ENCODE measurements around the gene PLA2G15. TPM values are rescaled to one million over a fixed set of nuclear protein-coding genes. Genes with fewer than 3 reads are reported as not detected.

PLA2G15 gene
- total RNA-seq, 1 donor from 2014 or later, result 29.6 TPM

DNA sequence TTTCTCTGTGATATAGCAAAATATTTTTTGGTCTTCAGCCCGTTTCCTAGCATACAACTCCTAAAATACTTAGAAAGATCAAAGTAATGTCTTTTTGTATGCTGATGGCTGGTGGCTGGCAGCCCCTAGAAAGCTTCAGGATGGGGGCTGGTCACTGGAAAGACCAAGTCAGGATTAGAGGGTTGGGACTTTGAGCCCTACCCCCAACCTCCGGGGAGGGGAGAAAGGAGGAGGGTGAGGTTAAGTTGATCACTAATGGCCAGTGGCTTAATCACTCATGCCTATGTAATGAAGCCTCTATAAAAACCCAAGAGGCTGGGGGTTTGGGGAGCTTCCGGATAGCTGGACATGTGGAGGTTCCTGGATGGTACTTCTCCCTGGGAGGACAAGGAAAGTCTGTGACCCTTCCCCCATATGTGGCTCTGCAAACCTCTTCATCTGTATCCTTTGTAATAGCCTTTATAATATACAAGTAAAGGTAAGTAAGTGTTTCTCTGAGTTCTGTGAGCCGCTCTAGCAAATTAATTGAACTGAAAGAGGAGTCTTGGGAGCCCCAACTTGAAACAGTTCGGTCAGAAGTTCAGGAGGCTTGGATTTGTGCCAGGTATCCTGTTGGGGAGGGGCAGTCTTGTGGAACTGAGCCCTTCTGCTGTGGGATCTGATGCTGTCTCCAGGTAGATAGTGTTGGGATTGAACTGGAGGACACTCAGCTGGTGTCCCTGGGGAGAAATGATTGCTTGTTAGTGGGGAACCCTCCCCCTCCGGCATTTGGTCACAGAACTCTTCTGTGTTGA, 22.6 kb downstream of the PLA2G15 start:
- no peak overlapping the region for H3K4me3 Mint-ChIP-seq (ENCODE audit: unreplicated experiment)
- peak overlapping the region; percentile 81 for H3K27ac Mint-ChIP-seq (ENCODE audit: unreplicated experiment)
- no peaks in the 10 kb centered on the region for H3K36me3 Mint-ChIP-seq (ENCODE audit: low read depth)

DNA sequence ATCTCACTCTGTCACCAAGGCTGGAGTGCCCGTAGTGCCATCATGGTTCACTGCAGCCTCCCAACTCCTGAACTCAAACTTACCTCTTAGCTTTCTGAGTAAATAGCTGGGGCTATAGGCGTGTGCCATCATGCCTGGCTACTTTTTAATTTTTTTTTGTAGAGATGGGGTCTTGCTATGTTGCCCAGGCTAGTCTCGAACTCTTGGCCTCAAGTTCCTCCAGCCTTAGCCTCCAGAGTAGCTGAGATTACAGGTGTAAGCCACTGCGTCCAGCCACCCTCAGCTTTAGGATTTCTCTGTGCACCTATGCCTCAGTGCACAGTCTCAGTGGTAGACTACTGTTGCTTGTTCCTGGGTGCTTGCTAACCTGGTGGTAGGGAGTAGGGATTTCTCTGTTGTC, 24.6 kb downstream of the PLA2G15 start:
- no peaks in the 10 kb centered on the region for H3K9me3 Mint-ChIP-seq (ENCODE audit: low read depth)
- no peak overlapping the region for H3K4me3 Mint-ChIP-seq (ENCODE audit: unreplicated experiment)
- peaks cover 44% of the 10 kb centered on the region for H3K4me1 Mint-ChIP-seq (ENCODE audit: low read depth)
- no peaks in the 10 kb centered on the region for H3K27me3 Mint-ChIP-seq (ENCODE audit: low read depth)
- DNase-seq (ENCODE audit: low spot score), result no peak
- peak overlapping the region; percentile 12 for H3K27ac Mint-ChIP-seq (ENCODE audit: unreplicated experiment)
- H3K36me3 Mint-ChIP-seq (ENCODE audit: low read depth), result peaks cover 3% of the 10 kb centered on the region
- TF ChIP-seq, protein P1, sequence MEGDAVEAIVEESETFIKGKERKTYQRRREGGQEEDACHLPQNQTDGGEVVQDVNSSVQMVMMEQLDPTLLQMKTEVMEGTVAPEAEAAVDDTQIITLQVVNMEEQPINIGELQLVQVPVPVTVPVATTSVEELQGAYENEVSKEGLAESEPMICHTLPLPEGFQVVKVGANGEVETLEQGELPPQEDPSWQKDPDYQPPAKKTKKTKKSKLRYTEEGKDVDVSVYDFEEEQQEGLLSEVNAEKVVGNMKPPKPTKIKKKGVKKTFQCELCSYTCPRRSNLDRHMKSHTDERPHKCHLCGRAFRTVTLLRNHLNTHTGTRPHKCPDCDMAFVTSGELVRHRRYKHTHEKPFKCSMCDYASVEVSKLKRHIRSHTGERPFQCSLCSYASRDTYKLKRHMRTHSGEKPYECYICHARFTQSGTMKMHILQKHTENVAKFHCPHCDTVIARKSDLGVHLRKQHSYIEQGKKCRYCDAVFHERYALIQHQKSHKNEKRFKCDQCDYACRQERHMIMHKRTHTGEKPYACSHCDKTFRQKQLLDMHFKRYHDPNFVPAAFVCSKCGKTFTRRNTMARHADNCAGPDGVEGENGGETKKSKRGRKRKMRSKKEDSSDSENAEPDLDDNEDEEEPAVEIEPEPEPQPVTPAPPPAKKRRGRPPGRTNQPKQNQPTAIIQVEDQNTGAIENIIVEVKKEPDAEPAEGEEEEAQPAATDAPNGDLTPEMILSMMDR (IDR thresholded peaks at IDR 0.05), result no peak

More for the DNA sequence above, 22.6 kb downstream of the PLA2G15 start:
- Mint-ChIP-seq H3K9me3 (ENCODE audit: low read depth) (no peaks in the 10 kb centered on the region), H3K4me1 (ENCODE audit: low read depth) (peaks cover 54% of the 10 kb centered on the region), H3K27me3 (ENCODE audit: low read depth) (no peaks in the 10 kb centered on the region)
- TF ChIP-seq, protein P1 (IDR thresholded peaks at IDR 0.05), result no peak
- no peak for DNase-seq (ENCODE audit: low spot score)

DNA sequence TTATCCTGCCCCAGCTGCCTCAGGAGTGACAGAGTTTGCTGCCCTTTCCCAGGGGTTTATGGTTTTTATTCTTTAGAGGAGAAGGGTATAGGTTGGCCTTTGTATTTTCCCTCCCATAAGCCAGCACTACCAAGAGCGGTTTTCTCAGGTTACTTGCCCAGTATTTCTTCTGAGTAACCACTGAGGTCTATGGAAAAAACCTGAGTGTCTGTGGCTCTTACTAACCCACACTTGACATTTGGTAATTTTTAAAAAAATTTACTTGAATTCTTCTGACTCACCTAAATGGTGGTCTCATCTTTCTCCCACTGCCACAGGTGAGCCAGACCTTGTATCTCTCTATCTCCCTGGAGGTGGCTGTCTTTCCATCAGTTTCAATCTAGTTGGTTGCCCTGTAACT, 25.2 kb downstream of the PLA2G15 start:
- TF ChIP-seq, protein P1 (IDR thresholded peaks at IDR 0.05), result no peak
- H3K27ac Mint-ChIP-seq (ENCODE audit: unreplicated experiment), result no peak overlapping the region
- H3K36me3 Mint-ChIP-seq (ENCODE audit: low read depth), result peaks cover 3% of the 10 kb centered on the region
- no peak for DNase-seq (ENCODE audit: low spot score)
- H3K9me3 Mint-ChIP-seq (ENCODE audit: low read depth), result no peaks in the 10 kb centered on the region
- peaks cover 42% of the 10 kb centered on the region for H3K4me1 Mint-ChIP-seq (ENCODE audit: low read depth)
- H3K27me3 Mint-ChIP-seq (ENCODE audit: low read depth), result no peaks in the 10 kb centered on the region
- no peak overlapping the region for H3K4me3 Mint-ChIP-seq (ENCODE audit: unreplicated experiment)

DNA sequence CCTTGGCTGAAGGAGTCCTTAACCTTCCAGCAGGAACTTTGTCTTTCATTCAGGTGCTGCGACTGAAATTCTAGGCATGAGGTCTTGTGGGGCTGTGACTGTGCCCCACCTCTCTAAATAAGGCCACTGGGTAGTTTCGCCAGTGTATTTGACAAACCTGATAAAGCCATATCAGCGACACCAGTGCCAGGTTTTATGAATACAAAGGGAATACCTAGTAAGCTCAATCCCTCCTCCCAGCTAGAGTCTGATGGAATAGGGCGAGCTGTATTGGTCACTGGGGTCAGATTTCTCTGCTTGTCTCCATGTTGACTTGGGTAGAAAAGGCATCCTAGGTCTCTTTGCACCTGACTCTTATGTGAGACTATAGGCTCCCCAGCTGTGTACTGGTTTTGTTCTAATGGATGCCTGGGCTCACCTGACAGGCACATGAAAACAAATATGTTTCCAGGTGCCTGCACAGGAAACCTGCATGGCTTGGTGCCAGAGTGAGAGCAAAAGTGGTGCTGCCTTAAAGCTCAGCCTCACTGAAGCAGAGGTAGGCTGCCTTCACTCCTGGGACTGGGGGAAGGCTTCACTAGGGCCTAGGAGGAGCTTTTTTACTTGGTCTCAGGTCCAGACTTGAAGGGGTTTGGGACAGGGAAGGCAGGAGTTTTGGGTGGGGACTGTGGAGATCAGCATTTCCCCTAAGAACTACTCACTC, 27.5 kb downstream of the PLA2G15 start:
- Mint-ChIP-seq H3K4me1 (ENCODE audit: low read depth) (peaks cover 34% of the 10 kb centered on the region), H3K27me3 (ENCODE audit: low read depth) (no peaks in the 10 kb centered on the region), H3K36me3 (ENCODE audit: low read depth) (peaks cover 3% of the 10 kb centered on the region), H3K27ac (ENCODE audit: unreplicated experiment) (no peak overlapping the region), H3K9me3 (ENCODE audit: low read depth) (no peaks in the 10 kb centered on the region), H3K4me3 (ENCODE audit: unreplicated experiment) (no peak overlapping the region)
- TF ChIP-seq, protein P1 (IDR thresholded peaks at IDR 0.05), result no peak
- DNase-seq (ENCODE audit: low spot score), result no peak

DNA sequence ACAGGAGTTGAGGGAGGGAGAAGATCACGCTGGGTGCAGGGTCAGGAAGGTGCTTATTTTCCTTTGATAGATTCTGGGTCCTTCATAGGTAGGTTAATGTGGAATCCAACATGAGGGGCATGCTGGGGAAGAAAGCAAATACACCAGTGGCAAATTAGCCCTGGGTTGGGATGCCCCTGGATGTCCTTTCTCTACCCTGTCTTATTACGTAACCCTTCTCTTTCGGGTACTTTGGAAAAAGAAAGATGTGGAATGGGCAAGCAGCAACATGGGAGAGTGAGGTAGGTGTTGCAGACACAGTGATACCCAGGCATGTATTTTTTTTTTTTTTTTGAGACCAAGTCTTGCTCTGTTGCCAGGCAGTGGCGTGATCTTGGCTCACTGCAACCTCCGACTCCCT, 28.3 kb downstream of the PLA2G15 start:
- no peak overlapping the region for H3K27ac Mint-ChIP-seq (ENCODE audit: unreplicated experiment)
- no peaks in the 10 kb centered on the region for H3K9me3 Mint-ChIP-seq (ENCODE audit: low read depth)
- DNase-seq (ENCODE audit: low spot score), result no peak
- H3K27me3 Mint-ChIP-seq (ENCODE audit: low read depth), result no peaks in the 10 kb centered on the region
- H3K4me1 Mint-ChIP-seq (ENCODE audit: low read depth), result peaks cover 28% of the 10 kb centered on the region
- TF ChIP-seq, protein P1 (IDR thresholded peaks at IDR 0.05), result no peak
- no peak overlapping the region for H3K4me3 Mint-ChIP-seq (ENCODE audit: unreplicated experiment)
- peaks cover 3% of the 10 kb centered on the region for H3K36me3 Mint-ChIP-seq (ENCODE audit: low read depth)

All from chondrocyte (in vitro differentiated cells).